ENCODE results near the gene SORCS2.

Gene SORCS2

GRCh38 chr4:7631288-7632014 is 439.1 kb downstream of the SORCS2 start:
- no peaks in the 10 kb centered on the region for H3K9me3 ChIP-seq (ENCODE audit: control insufficient read depth, insufficient read depth, low read length)
- H3K4me1 ChIP-seq (ENCODE audit: control insufficient read depth, low read length), result no peaks in the 10 kb centered on the region

GRCh38 chr4:7632341-7632740 is 440.0 kb downstream of the SORCS2 start:
- Histone ChIP-seq H3K4me1 (ENCODE audit: control insufficient read depth, low read length) (no peaks in the 10 kb centered on the region), H3K36me3 (ENCODE audit: control insufficient read depth, low read length) (no peaks in the 10 kb centered on the region), H3K4me2 (ENCODE audit: low read length) (no peak overlapping the region), H3K9me3 (ENCODE audit: control insufficient read depth, insufficient read depth, low read length) (no peaks in the 10 kb centered on the region), H4K20me1 (ENCODE audit: control insufficient read depth, insufficient read depth, low read depth, low read length) (no peaks in the 10 kb centered on the region), H3K79me2 (ENCODE audit: control insufficient read depth, low read length) (no peaks in the 10 kb centered on the region), H3F3A (ENCODE audit: control insufficient read depth, insufficient read depth) (no peaks in the 10 kb centered on the region), H3K27me3 (ENCODE audit: control insufficient read depth, low read length) (no peaks in the 10 kb centered on the region), H3K27ac (ENCODE audit: low read depth, low read length) (no peak overlapping the region), H3K9me2 (replicated peaks; ENCODE audit: control insufficient read depth, low read length) (no peaks in the 10 kb centered on the region), H3K4me3 (ENCODE audit: low read length) (no peak overlapping the region)
- TF ChIP-seq, protein P1, sequence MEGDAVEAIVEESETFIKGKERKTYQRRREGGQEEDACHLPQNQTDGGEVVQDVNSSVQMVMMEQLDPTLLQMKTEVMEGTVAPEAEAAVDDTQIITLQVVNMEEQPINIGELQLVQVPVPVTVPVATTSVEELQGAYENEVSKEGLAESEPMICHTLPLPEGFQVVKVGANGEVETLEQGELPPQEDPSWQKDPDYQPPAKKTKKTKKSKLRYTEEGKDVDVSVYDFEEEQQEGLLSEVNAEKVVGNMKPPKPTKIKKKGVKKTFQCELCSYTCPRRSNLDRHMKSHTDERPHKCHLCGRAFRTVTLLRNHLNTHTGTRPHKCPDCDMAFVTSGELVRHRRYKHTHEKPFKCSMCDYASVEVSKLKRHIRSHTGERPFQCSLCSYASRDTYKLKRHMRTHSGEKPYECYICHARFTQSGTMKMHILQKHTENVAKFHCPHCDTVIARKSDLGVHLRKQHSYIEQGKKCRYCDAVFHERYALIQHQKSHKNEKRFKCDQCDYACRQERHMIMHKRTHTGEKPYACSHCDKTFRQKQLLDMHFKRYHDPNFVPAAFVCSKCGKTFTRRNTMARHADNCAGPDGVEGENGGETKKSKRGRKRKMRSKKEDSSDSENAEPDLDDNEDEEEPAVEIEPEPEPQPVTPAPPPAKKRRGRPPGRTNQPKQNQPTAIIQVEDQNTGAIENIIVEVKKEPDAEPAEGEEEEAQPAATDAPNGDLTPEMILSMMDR (IDR thresholded peaks at IDR 0.05; ENCODE audit: low read depth, low read length, poor library complexity, severe bottlenecking), result no peak
- no peak for TF ChIP-seq EZH2phosphoT487 (IDR thresholded peaks at IDR 0.05; ENCODE audit: borderline replicate concordance, low read length)

More at GRCh38 chr4:7631288-7632014, 439.1 kb downstream of the SORCS2 start:
- Histone ChIP-seq H3F3A (ENCODE audit: control insufficient read depth, insufficient read depth) (no peaks in the 10 kb centered on the region), H4K20me1 (ENCODE audit: control insufficient read depth, insufficient read depth, low read depth, low read length) (no peaks in the 10 kb centered on the region), H3K4me3 (ENCODE audit: low read length) (no peak overlapping the region), H3K4me2 (ENCODE audit: low read length) (no peak overlapping the region), H3K79me2 (ENCODE audit: control insufficient read depth, low read length) (no peaks in the 10 kb centered on the region), H3K36me3 (ENCODE audit: control insufficient read depth, low read length) (no peaks in the 10 kb centered on the region), H3K9me2 (replicated peaks; ENCODE audit: control insufficient read depth, low read length) (no peaks in the 10 kb centered on the region), H3K27ac (ENCODE audit: low read depth, low read length) (no peak overlapping the region), H3K27me3 (ENCODE audit: control insufficient read depth, low read length) (no peaks in the 10 kb centered on the region)
- TF ChIP-seq, protein P1 (IDR thresholded peaks at IDR 0.05; ENCODE audit: low read depth, low read length, poor library complexity, severe bottlenecking), result no peak
- no peak for TF ChIP-seq EZH2phosphoT487 (IDR thresholded peaks at IDR 0.05; ENCODE audit: borderline replicate concordance, low read length)

GRCh38 chr4:7632971-7633370 is 440.6 kb downstream of the SORCS2 start:
- no peaks in the 10 kb centered on the region for H4K20me1 ChIP-seq (ENCODE audit: control insufficient read depth, insufficient read depth, low read depth, low read length)
- H3K4me3 ChIP-seq (ENCODE audit: low read length), result no peak overlapping the region
- no peaks in the 10 kb centered on the region for H3F3A ChIP-seq (ENCODE audit: control insufficient read depth, insufficient read depth)
- H3K9me2 ChIP-seq (replicated peaks; ENCODE audit: control insufficient read depth, low read length), result no peaks in the 10 kb centered on the region
- H3K79me2 ChIP-seq (ENCODE audit: control insufficient read depth, low read length), result no peaks in the 10 kb centered on the region
- TF ChIP-seq, protein P1 (IDR thresholded peaks at IDR 0.05; ENCODE audit: low read depth, low read length, poor library complexity, severe bottlenecking), result no peak
- no peak for TF ChIP-seq EZH2phosphoT487 (IDR thresholded peaks at IDR 0.05; ENCODE audit: borderline replicate concordance, low read length)
- no peak overlapping the region for H3K4me2 ChIP-seq (ENCODE audit: low read length)
- no peaks in the 10 kb centered on the region for H3K4me1 ChIP-seq (ENCODE audit: control insufficient read depth, low read length)
- H3K27ac ChIP-seq (ENCODE audit: low read depth, low read length), result no peak overlapping the region
- no peaks in the 10 kb centered on the region for H3K36me3 ChIP-seq (ENCODE audit: control insufficient read depth, low read length)
- H3K9me3 ChIP-seq (ENCODE audit: control insufficient read depth, insufficient read depth, low read length), result no peaks in the 10 kb centered on the region
- H3K27me3 ChIP-seq (ENCODE audit: control insufficient read depth, low read length), result no peaks in the 10 kb centered on the region

All from DOHH2 (cell line).